SHP77 treated with DMSO at 0.1 percent for 48 hours (cell line): ENCODE data around the gene PCDHA11.
A peak's percentile ranks its signal among the peaks of the same experiment; 100 is the strongest.
"Not testable (repeated sequence)": the region's sequence is repeated elsewhere in the genome, so short reads cannot be mapped to it uniquely, and the experiment has no call there.

ENCODE experiments used
- DNase-seq: peaks from one replicate; lab custom pipeline; 2025; lab: John Stamatoyannopoulos, UW

Gene PCDHA11

DNA sequence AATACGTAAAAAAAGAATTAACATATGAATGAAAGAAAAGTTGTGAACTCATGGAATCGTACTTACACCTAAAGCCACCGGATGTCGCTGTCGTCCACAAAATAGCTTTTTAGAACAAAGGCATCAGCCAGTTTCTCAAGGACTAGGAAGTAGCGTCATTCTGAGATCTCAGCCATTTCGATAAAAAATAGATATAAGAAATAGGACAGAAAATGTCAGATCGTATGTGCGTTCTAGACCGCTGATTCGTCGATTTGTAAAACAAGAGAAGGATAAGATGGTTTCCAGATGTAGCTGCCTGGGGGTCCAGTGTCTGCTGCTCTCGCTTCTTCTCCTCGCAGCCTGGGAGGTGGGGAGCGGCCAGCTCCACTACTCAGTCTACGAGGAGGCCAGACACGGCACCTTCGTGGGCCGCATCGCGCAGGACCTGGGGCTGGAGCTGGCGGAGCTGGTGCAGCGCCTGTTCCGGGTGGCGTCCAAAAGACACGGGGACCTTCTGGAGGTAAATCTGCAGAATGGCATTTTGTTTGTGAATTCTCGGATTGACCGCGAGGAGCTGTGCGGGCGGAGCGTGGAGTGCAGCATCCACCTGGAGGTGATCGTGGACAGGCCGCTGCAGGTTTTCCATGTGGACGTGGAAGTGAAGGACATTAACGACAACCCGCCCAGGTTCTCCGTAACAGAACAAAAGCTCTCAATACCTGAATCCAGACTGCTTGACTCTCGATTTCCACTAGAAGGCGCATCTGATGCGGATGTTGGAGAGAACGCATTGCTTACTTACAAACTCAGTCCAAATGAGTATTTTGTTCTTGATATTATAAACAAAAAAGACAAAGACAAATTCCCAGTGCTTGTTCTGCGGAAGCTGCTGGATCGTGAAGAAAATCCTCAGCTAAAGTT, 12.7 kb upstream of the PCDHA11 start, which contains the start of gene PCDHA10:
PCDHA10 (plus strand) TSS at position 126 of the 903 bp plus-strand sequence; CDS start at position 278, 152 bp downstream.
- DNase-seq = peak; percentile 16

DNA sequence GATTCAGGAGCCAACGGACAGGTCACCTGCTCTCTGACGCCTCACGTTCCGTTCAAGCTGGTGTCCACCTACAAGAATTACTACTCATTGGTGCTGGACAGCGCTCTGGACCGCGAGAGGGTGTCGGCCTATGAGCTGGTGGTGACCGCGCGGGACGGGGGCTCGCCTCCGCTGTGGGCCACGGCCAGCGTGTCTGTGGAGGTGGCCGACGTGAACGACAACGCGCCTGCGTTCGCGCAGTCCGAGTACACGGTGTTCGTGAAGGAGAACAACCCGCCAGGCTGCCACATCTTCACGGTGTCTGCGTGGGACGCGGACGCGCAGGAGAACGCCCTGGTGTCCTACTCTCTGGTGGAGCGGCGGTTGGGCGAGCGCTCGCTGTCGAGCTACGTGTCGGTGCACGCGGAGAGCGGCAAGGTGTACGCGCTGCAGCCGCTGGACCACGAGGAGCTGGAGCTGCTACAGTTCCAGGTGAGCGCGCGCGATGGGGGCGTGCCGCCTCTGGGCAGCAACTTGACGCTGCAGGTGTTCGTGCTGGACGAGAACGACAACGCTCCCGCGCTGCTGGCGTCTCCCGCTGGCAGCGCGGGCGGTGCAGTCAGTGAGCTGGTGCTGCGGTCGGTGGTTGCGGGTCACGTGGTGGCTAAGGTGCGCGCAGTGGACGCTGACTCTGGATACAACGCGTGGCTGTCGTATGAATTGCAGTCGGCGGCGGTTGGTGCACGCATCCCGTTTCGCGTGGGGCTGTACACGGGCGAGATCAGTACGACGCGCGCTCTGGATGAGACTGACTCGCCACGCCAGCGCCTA, 11.4 kb upstream of the PCDHA11 start:
- no peak for DNase-seq

DNA sequence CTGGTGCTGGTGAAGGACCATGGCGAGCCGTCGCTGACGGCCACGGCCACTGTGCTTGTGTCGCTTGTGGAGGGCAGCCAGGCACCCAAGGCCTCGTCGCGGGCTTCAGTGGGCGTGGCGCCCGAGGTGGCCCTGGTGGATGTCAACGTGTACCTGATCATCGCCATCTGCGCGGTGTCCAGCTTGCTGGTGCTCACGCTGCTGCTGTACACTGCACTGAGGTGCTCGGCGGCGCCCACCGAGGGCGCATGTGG, 10.8 kb upstream of the PCDHA11 start:
- DNase-seq = no peak

DNA sequence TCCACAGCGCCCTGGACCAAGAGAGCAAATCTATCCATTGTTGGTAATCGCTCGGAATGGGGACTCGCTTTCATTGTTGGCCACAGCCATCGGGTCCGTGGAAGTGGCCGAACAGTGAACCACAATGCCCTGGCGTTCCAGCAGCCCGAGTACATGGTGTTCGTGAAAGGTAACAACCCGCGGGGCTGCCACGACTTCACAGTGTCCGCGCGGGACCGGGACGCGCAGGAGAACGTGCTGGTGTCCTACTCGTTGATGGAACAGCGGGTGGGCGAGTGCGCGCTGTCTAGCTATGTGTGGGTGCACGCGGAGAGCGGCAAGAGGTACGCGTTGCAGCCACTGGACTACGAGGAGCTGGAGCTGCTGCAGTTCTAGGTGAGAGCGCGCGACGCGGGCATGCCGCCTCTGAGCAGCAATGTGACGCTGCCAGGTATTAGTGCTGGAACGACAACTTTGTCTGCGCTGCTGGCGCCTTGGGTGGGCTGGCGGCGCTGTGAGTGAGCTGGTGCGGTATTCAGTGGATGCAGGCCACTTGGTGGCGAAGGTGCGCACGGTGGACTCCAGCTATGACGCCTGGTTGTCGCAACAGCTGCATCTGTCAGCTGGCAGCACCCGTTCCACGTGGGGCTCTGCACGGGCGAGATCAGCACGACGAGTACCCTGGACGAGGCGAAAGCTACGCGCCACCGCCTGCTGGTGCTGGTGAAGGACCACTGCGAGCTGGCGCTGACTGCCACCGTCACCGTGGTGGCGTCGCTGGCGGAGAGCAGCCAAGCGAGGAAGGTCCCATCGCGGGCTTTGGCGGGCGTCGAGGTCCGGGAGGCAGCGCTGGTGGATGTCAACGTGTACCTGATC, 6.1 kb upstream of the PCDHA11 start:
- DNase-seq = no peak

DNA sequence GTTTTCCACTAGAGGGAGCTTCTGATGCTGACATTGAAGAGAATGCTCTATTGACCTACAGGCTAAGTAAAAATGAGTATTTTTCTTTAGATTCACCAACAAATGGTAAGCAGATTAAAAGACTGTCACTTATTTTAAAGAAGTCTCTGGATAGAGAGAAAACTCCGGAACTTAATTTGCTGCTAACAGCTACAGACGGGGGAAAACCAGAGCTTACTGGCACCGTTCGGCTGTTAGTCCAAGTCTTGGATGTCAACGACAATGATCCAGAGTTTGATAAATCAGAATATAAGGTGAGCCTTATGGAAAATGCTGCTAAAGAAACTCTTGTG, 764 bp downstream of the PCDHA11 start:
- no peak for DNase-seq

DNA sequence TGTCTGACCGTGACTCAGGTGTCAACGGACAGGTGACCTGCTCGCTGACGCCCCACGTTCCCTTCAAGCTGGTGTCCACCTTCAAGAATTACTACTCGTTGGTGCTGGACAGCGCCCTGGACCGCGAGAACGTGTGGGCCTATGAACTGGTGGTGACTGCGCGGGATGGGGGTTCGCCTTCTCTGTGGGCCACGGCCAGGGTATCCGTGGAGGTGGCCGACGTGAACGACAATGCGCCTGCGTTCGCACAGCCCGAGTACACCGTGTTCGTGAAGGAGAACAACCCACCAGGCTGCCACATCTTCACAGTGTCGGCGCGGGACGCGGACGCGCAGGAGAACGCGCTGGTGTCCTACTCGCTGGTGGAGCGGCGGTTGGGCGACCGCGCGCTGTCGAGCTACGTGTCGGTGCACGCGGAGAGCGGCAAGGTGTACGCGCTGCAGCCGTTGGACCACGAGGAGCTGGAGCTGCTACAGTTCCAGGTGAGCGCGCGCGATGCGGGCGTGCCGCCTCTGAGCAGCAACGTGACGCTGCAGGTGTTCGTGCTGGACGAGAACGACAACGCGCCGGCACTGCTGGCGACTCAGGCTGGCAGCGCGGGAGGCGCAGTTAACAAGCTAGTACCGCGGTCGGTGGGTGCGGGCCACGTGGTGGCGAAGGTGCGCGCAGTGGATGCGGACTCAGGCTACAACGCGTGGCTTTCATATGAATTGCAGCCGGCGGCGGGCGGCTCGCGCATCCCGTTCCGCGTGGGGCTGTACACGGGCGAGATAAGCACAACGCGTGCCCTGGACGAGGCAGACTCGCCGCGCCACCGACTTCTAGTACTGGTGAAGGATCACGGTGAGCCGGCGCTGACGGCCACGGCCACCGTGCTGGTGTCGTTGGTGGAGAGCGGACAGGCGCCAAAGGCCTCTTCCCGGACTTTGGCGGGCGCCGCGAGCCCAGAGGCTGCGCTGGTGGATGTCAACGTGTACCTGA, 1.8 kb downstream of the PCDHA11 start:
- no peak for DNase-seq

DNA sequence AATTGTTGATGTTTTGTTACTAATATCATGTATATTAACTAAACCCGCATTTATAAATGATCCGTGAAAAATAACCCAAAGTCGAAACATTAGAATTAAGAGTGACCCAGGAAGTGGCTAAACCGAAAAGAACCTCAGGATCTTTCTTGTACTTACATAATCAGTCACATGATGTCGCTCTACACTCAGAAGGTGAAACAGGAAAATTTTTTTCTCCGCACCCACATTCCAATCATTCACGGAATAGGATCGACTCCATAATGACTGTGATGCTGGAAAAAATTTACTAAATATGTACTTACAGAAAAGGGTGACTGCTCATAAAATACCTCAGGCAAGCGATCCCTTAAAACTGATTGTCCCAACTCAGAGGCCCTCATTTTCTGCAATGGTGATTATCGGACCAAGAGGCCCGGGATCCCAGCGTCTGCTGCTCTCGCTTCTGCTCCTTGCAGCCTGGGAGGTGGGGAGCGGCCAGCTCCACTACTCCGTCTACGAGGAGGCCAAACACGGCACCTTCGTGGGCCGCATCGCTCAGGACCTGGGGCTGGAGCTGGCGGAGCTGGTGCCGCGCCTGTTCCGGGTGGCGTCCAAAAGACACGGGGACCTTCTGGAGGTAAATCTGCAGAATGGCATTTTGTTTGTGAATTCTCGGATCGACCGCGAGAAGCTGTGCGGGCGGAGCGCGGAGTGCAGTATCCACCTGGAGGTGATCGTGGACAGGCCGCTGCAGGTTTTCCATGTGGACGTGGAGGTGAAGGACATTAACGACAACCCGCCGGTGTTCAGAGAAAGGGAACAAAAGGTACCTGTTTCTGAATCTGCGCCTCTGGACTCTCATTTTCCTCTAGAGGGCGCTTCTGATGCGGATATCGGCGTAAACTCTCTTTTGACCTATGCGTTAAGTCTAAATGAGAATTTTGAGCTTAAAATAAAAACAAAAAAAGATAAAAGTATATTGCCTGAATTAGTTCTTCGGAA, 6.6 kb downstream of the PCDHA11 start, which contains the start of gene PCDHA12:
PCDHA12 (plus strand) TSS at position 224 of the 981 bp plus-strand sequence; CDS start at position 389, 165 bp downstream.
- no peak for DNase-seq

DNA sequence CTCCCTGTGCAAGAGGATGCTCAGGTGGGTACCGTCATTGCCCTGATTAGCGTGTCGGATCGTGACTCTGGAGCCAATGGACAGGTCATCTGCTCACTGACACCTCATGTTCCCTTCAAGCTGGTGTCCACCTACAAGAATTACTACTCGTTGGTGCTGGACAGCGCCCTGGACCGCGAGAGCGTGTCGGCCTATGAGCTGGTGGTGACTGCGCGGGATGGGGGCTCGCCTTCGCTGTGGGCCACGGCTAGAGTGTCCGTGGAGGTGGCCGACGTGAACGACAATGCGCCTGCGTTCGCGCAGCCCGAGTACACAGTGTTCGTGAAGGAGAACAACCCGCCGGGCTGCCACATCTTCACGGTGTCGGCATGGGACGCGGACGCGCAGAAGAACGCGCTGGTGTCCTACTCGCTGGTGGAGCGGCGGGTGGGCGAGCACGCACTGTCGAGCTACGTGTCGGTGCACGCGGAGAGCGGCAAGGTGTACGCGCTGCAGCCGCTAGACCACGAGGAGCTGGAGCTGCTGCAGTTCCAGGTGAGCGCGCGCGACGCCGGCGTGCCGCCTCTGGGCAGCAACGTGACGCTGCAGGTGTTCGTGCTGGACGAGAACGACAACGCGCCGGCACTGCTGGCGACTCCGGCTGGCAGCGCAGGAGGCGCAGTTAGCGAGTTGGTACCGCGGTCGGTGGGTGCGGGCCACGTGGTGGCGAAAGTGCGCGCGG, 7.9 kb downstream of the PCDHA11 start:
- DNase-seq = not testable (repeated sequence)

DNA sequence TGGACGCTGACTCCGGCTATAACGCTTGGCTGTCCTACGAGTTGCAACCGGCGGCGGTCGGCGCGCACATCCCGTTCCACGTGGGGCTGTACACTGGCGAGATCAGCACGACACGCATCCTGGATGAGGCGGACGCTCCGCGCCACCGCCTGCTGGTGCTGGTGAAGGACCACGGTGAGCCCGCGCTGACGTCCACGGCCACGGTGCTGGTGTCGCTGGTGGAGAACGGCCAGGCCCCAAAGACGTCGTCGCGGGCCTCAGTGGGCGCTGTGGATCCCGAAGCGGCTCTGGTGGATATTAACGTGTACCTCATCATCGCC, 8.5 kb downstream of the PCDHA11 start:
- no peak for DNase-seq

DNA sequence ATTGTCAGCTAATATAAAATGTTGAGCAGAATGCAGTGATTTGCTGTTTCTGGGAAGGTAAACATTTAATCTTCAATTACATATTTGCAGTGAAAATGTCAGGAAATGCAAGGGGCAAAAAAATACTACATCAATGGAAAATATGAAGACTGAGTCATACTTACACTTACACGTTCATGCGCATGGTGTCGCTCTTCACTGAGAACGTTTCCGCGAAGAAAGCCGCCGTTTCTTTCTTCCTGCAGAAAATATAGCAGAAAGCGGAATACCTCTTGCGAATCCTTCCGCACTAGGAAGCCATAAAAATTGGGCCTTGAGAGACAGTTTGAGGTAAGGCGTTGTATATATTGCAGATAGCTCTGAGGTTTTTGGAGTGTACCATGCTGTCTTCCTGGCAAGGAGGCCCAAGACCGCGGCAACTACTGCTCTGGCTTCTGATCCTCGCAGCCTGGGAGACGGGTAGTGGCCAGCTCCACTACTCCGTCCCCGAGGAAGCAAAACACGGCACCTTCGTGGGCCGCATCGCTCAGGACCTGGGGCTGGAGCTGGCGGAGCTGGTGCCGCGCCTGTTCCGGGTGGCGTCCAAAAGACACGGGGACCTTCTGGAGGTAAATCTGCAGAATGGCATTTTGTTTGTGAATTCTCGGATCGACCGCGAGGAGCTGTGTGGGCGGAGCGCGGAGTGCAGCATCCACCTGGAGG, 13.3 kb downstream of the PCDHA11 start, which contains the start of gene PCDHA13:
PCDHA13 (plus strand) TSS at position 236 of the 702 bp plus-strand sequence; CDS start at position 381, 145 bp downstream.
- DNase-seq = no peak

DNA sequence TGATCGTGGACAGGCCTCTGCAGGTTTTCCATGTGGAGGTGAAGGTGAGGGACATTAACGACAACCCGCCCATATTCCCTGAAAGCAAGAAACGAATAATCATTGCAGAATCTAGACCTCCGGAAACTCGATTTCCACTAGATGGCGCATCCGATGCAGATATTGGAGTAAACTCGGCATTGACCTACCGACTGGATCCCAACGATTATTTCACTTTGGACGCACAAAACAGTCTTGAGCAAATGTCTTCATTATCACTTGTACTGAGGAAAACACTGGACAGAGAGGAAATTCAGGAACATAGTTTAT, 13.8 kb downstream of the PCDHA11 start:
- no peak for DNase-seq

DNA sequence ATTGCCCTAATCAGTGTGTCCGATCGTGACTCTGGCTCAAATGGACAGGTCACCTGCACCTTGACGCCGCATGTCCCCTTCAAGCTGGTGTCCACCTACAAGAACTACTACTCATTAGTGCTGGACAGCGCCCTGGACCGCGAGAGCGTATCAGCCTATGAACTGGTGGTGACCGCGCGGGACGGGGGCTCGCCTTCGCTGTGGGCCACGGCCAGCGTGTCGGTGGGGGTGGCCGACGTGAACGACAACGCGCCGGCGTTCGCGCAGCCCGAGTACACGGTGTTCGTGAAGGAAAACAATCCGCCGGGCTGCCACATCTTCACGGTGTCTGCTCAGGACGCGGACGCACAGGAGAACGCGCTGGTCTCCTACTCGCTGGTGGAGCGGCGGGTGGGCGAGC, 14.6 kb downstream of the PCDHA11 start:
- DNase-seq = no peak

DNA sequence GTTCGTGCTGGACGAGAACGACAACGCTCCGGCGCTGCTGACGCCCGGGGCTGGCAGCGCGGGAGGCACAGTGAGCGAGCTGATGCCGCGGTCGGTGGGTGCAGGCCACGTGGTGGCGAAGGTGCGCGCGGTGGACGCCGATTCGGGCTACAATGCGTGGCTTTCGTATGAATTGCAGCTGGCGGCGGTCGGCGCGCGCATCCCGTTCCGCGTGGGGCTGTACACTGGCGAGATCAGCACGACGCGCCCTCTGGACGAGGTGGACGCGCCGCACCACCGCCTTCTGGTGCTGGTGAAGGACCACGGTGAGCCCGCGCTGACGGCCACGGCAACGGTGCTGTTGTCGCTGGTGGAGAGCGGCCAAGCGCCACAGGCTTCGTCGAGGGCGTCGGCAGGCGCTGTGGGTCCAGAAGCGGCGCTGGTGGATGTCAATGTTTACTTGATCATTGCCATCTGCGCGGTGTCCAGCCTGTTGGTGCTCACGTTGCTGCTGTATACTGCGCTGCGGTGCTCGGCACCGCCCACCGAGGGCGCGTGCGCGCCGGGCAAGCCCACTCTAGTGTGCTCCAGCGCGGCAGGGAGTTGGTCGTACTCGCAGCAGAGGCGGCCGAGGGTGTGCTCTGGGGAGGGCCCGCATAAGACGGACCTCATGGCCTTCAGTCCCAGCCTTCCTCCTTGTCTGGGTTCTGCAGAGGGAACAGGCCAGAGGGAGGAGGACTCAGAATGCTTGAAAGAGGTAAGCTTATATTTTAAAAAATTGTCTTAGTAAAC, 15.4 kb downstream of the PCDHA11 start:
- no peak for DNase-seq

DNA sequence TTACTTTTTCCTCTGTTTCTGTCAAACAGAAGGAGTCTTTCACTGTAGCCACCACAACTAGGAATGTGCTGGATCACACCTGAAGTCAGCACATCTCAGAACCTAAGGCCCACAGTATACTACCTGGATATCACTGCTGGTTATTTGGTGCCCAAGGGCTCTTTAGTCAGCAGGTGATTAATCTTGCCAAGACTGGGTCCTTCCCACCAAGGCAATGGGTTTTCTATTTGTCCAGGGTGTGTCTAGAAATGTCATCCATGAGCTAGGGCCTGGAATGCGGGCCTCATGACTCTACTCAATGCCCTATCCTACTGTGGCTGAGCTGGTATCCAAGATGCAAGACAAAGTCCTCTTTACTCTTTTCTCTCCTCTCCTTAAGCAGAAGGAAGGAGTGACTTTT, 47.6 kb downstream of the PCDHA11 start:
- DNase-seq = no peak
